Stimulated activated CD8-positive, alpha-beta memory T cell treated with anti-CD3 and anti-CD28 coated beads, Interleukin-15, amount 100 ng/mL, for 4 hours (primary cell): Measurements from ENCODE around the gene TNPO3.

ENCODE experiments used
- DNase-seq, 2 donors: peaks; one replicate each; pipeline ENCODE4 v3.0.0-alpha.2; 2020; ENCODE audit warnings: low read depth in 2 of 2

TNPO3 gene

GRCh38 chr7:128939075-128939860, 115.6 kb downstream of the TNPO3 start:
- DNase-seq = no peak

GRCh38 chr7:128938544-128939074, 116.3 kb downstream of the TNPO3 start:
- DNase-seq = no peak

- DNase-seq = no peak
These were observed 117.0 kb downstream of the TNPO3 start, which contains the start of gene IRF5 for GRCh38 chr7:128937647-128938543. IRF5 (plus strand) TSS chr7:128937927; CDS start chr7:128942082, 4,155 bp downstream.

GRCh38 chr7:128937271-128937646, 117.7 kb downstream of the TNPO3 start:
- DNase-seq = no peak

GRCh38 chr7:128936798-128937197, 118.1 kb downstream of the TNPO3 start:
- no peak for DNase-seq

GRCh38 chr7:128935342-128935730, 119.6 kb downstream of the TNPO3 start:
- DNase-seq = no peak

GRCh38 chr7:128934361-128935341, 120.3 kb downstream of the TNPO3 start:
- DNase-seq = no peak

- no peak for DNase-seq
These were observed 121.6 kb downstream of the TNPO3 start for GRCh38 chr7:128933180-128933891.

- no peak for DNase-seq
These were observed 122.1 kb downstream of the TNPO3 start for GRCh38 chr7:128932862-128933179.

GRCh38 chr7:128931965-128932861, 122.7 kb downstream of the TNPO3 start:
- no peak for DNase-seq

GRCh38 chr7:128931190-128931798, 123.6 kb downstream of the TNPO3 start:
- DNase-seq = no peak

- DNase-seq = no peak
These were observed 125.8 kb downstream of the TNPO3 start for GRCh38 chr7:128928882-128929788.

- no peak for DNase-seq
These were observed 126.6 kb downstream of the TNPO3 start for GRCh38 chr7:128928159-128928813.

- no peak for DNase-seq
These were observed 130.0 kb downstream of the TNPO3 start for GRCh38 chr7:128924707-128925588.

- no peak for DNase-seq
These were observed 131.5 kb downstream of the TNPO3 start for GRCh38 chr7:128923411-128923800.

- DNase-seq = no peak
These were observed 132.2 kb downstream of the TNPO3 start for GRCh38 chr7:128922496-128923410.
